Measurements from ENCODE around the gene DMRT1.
A peak's percentile ranks its signal among the peaks of the same experiment; 100 is the strongest.
"Not testable (repeated sequence)": the region's sequence is repeated elsewhere in the genome, so short reads cannot be mapped to it uniquely, and the experiment has no call there.

- peak; percentile 33 to 78 (median 51) for TF ChIP-seq CTCF (IDR thresholded peaks at IDR 0.05)
- TF ChIP-seq POLR2A (IDR thresholded peaks at IDR 0.05) = not testable (repeated sequence)
These were observed 157.0 kb downstream of the DMRT1 start for GRCh38 chr9:998299-999110.
